ENCODE data around the gene MINDY4B. TPM values are rescaled to one million over a fixed set of nuclear protein-coding genes. Genes with fewer than 3 reads are reported as not detected.

Gene MINDY4B
- total RNA-seq, 1 donor from 2014 or later: not detected

- no peak for DNase-seq (ENCODE audit: low read depth)
- Histone ChIP-seq H3K4me3 (ENCODE audit: low read depth, low read length) (no peak overlapping the region), H3K36me3 (ENCODE audit: control insufficient read depth, insufficient read depth, low read length) (no peaks in the 10 kb centered on the region), H3K27me3 (ENCODE audit: control insufficient read depth, insufficient read depth, low read length) (peaks cover 2% of the 10 kb centered on the region)
- TF ChIP-seq, protein P1, sequence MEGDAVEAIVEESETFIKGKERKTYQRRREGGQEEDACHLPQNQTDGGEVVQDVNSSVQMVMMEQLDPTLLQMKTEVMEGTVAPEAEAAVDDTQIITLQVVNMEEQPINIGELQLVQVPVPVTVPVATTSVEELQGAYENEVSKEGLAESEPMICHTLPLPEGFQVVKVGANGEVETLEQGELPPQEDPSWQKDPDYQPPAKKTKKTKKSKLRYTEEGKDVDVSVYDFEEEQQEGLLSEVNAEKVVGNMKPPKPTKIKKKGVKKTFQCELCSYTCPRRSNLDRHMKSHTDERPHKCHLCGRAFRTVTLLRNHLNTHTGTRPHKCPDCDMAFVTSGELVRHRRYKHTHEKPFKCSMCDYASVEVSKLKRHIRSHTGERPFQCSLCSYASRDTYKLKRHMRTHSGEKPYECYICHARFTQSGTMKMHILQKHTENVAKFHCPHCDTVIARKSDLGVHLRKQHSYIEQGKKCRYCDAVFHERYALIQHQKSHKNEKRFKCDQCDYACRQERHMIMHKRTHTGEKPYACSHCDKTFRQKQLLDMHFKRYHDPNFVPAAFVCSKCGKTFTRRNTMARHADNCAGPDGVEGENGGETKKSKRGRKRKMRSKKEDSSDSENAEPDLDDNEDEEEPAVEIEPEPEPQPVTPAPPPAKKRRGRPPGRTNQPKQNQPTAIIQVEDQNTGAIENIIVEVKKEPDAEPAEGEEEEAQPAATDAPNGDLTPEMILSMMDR (IDR thresholded peaks at IDR 0.05; ENCODE audit: insufficient read depth, low read length, poor library complexity, severe bottlenecking): no peak
Measured at GRCh38 chr3:150933473-150933995, 28.3 kb upstream of the MINDY4B start.

- TF ChIP-seq, protein P1 (IDR thresholded peaks at IDR 0.05; ENCODE audit: insufficient read depth, low read length, poor library complexity, severe bottlenecking): no peak
- no peaks in the 10 kb centered on the region for H3K36me3 ChIP-seq (ENCODE audit: control insufficient read depth, insufficient read depth, low read length)
- no peak overlapping the region for H3K4me3 ChIP-seq (ENCODE audit: low read depth, low read length)
- peaks cover 2% of the 10 kb centered on the region for H3K27me3 ChIP-seq (ENCODE audit: control insufficient read depth, insufficient read depth, low read length)
- no peak for DNase-seq (ENCODE audit: low read depth)
Measured at GRCh38 chr3:150931745-150932144, 26.5 kb upstream of the MINDY4B start.

DNA sequence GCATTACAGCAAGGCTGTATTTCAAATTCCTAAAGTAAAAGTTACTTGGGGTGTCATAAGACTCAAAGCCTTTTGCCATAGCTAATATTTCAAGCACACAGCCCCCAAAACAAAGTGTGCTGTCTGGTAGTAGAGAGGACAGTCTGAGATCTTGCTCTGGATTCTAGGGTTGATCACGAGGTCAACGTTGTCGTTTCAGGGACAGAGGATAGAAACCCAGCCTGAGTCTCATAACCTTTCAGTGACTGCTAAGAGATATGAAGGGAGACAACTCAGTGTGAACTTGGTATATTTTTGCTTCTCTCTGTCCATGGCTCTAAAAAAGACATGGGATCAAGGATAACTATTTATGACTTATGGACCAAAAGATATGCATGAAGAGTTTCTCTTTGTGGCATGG lies 25.6 kb upstream of the MINDY4B start:
- TF ChIP-seq, protein P1 (IDR thresholded peaks at IDR 0.05; ENCODE audit: insufficient read depth, low read length, poor library complexity, severe bottlenecking): no peak
- Histone ChIP-seq H3K27me3 (ENCODE audit: control insufficient read depth, insufficient read depth, low read length) (peaks cover 2% of the 10 kb centered on the region), H3K36me3 (ENCODE audit: control insufficient read depth, insufficient read depth, low read length) (no peaks in the 10 kb centered on the region), H3K4me3 (ENCODE audit: low read depth, low read length) (no peak overlapping the region)
- no peak for DNase-seq (ENCODE audit: low read depth)

GRCh38 chr3:150928234-150928633 lies 23.0 kb upstream of the MINDY4B start:
- H3K27me3 ChIP-seq (ENCODE audit: control insufficient read depth, insufficient read depth, low read length): no peaks in the 10 kb centered on the region
- DNase-seq (ENCODE audit: low read depth): no peak

DNA sequence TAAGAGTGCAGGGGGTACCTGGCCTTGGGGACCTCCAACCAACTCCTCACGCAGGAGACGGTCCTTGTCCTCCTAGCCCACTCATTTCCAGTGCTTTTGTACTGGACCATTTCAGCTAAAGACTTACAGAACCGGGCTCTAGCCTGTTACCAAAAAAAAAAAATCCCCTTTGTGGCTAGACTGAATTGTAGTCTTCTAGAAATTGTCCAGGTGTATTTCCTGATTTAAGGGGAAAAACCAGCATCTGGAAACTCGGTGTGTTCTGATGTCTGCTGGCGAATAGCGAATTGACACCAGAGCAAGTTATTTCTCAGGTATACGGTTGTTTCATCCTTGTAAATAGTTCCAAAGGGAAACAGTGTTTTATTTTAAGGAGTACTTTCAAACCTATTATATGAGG lies 21.1 kb upstream of the MINDY4B start:
- no peak overlapping the region for H3K4me3 ChIP-seq (ENCODE audit: low read depth, low read length)
- DNase-seq (ENCODE audit: low read depth): no peak
- H3K27me3 ChIP-seq (ENCODE audit: control insufficient read depth, insufficient read depth, low read length): no peaks in the 10 kb centered on the region
- TF ChIP-seq, protein P1 (IDR thresholded peaks at IDR 0.05; ENCODE audit: insufficient read depth, low read length, poor library complexity, severe bottlenecking): no peak
- H3K36me3 ChIP-seq (ENCODE audit: control insufficient read depth, insufficient read depth, low read length): no peaks in the 10 kb centered on the region

More at GRCh38 chr3:150928234-150928633, 23.0 kb upstream of the MINDY4B start:
- no peak overlapping the region for H3K4me3 ChIP-seq (ENCODE audit: low read depth, low read length)
- TF ChIP-seq, protein P1 (IDR thresholded peaks at IDR 0.05; ENCODE audit: insufficient read depth, low read length, poor library complexity, severe bottlenecking): no peak
- H3K36me3 ChIP-seq (ENCODE audit: control insufficient read depth, insufficient read depth, low read length): no peaks in the 10 kb centered on the region

GRCh38 chr3:150925751-150926201 lies 20.5 kb upstream of the MINDY4B start:
- no peak for DNase-seq (ENCODE audit: low read depth)
- H3K36me3 ChIP-seq (ENCODE audit: control insufficient read depth, insufficient read depth, low read length): no peaks in the 10 kb centered on the region
- TF ChIP-seq, protein P1 (IDR thresholded peaks at IDR 0.05; ENCODE audit: insufficient read depth, low read length, poor library complexity, severe bottlenecking): peak; percentile 96
- no peak overlapping the region for H3K4me3 ChIP-seq (ENCODE audit: low read depth, low read length)
- H3K27me3 ChIP-seq (ENCODE audit: control insufficient read depth, insufficient read depth, low read length): no peaks in the 10 kb centered on the region

All from kidney epithelial cell (primary cell).